ENCODE measurements around the gene HSPA2.
"Not testable (repeated sequence)": the region's sequence is repeated elsewhere in the genome, so short reads cannot be mapped to it uniquely, and the experiment has no call there.

HSPA2 gene

GRCh38 chr14:64562436-64562835 is 21.9 kb downstream of the HSPA2 start:
- DNase-seq (ENCODE audit: low spot score): no peak

DNA sequence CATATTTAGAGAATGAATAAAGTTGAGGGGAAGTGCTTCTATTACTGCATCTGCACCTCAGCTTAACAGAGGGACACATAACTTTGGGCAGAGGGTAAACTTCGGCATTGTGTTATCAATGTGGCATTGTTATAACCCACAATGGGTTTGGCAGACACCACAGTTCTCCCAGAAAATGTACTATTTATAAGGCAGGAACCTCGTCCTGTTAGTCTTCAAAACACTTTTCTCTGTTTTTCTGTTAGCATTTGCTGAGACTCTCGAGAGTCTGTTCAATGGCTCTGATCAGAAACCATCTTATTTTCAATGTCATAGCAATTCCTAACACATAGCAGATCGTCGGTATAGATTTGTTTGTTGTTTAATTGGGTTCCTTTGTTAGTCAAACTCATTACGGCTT is 23.2 kb downstream of the HSPA2 start:
- DNase-seq (ENCODE audit: low spot score): no peak

GRCh38 chr14:64566651-64567122 is 26.1 kb downstream of the HSPA2 start:
- no peak for DNase-seq (ENCODE audit: low spot score)

DNA sequence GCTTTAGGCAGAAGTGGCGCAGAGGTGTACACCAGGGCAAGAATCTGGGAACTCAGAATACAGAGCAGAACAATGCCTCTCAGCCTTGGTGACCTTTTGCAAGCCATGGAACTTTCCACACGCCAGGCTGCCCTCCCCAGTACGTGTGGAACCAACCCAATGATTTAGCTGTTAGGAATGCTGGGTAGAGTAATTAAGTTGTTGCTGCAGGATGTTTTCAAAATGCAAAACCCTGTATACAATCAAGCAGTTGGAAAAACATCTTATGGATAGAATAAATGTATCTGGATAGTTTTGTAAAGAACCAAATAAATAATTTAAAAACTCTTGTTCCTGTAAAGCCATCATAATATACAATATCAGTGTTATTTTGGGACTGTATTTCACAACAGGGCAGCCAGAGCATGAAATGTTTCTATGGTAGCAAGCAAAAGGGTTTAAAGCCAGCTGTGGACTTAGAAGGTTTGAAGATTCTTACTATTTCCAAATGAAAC is 28.6 kb downstream of the HSPA2 start:
- DNase-seq (ENCODE audit: low spot score): peak; percentile 59

GRCh38 chr14:64569646-64570045 is 29.1 kb downstream of the HSPA2 start:
- DNase-seq (ENCODE audit: low spot score): not testable (repeated sequence)

DNA sequence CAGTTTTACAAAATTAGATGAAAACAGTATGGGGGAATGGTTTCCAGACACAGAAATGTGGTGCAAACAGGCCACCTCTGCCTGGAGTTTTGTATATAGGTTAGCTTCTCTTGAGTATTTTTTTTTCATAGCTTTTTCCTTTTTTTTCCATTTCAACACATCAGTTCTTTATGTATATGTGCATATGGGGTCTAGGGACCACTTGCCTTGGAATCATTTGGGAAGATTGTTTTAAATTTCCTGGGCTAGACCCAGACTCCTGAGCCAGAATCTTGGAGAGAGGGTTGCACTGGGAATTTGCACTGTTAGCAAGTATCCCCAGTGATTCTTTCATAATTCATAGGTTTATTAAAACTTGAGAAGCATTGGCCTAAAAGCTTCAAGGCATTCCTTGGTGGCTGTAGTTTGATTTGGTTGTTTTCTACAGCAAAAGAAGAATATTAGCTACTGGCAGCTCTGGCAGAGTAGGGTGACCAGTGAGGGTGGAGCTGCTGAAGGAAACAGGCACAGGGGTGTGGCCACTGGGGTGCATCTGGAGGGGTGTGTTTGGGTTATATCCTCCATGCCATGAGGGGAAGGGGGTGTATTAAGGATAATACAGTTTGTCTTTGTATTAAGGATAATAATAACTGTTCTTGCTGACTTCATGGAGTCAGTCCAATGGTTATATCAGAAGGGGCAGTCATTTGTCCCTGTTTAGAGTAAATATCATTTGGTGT is 32.0 kb downstream of the HSPA2 start:
- no peak for DNase-seq (ENCODE audit: low spot score)

DNA sequence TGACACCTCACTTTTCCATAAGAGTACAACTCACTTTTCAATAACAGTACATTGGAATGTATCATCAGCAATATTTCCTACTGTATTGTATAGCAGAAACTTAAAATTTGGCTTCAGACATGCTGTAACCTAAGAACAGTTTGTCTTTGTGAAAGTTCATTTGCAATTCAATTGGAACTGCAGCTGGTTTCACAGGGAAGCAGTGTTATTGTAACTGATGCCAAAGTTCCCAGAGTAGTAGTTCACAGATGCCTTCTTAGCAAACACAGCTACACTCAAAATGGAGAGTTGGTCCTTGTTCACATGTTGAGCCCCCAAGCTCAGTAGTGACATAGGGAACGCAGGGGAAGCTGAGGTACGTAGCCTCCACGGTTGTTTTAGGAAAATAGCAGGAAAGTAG is 32.6 kb downstream of the HSPA2 start:
- DNase-seq (ENCODE audit: low spot score): no peak

- DNase-seq (ENCODE audit: low spot score): no peak
These were observed 34.0 kb downstream of the HSPA2 start for GRCh38 chr14:64574371-64575107.

DNA sequence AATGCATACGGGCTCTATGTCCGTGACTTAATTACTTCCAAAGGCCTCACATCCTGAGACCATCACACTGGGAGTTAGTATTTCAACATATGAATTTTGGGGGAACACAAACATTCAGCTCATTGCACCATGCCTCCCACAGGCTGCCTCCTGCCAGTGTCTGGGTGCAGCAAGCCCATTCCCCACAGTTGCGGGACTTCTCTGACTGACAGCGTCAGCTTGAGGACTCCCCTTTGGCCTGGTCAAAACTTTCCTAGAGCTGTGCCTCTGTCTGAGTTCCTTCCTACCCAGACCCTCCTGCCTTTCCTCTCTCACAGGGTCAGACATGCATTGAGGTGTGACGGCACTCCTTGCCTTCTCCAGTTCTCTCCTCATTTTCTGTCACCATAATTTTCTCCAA is 36.7 kb downstream of the HSPA2 start:
- DNase-seq (ENCODE audit: low spot score): no peak

GRCh38 chr14:64580467-64580866 is 39.9 kb downstream of the HSPA2 start:
- no peak for DNase-seq (ENCODE audit: low spot score)

GRCh38 chr14:64581363-64581762 is 40.8 kb downstream of the HSPA2 start:
- no peak for DNase-seq (ENCODE audit: low spot score)

GRCh38 chr14:64581817-64582216 is 41.3 kb downstream of the HSPA2 start:
- no peak for DNase-seq (ENCODE audit: low spot score)

DNA sequence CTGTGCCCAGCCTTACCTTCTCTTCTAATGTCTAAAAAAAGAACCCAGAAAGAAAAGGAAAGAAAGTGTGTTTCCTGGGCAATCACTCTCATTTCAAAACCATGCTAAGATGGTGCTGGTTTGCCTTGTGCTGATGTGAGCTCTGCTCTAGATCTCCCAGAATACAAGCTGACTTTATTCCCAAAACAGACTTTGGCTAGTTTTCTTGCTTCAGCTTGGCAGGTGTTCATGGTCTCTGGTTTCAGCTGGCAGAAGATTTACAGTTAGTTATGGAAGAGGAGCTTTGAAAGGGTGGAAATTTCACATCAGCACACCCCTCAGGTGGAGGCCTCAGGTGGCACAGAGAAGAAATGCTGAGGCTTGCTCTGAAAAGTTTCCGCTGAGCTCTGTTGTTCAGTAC is 43.6 kb downstream of the HSPA2 start:
- no peak for DNase-seq (ENCODE audit: low spot score)

DNA sequence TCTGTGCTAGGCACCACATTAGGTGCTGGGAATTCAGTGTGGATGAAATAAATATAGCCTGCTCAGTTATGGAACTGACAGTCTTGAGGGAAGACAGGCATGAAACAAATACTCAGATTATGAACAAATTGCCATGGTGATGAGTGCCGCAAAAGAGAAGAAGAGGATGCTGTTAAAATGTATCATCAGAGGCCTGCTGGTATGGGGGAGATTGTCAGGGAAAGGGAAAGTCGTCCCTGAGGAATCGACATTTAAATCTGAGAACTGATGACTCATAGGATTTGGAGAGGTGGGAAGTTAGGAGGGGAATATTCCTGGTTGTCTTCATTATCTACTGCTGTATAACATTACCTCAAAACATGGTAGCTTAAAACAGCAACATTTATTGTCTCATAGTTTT is 51.3 kb downstream of the HSPA2 start:
- DNase-seq (ENCODE audit: low spot score): no peak

All from kidney capillary endothelial cell (primary cell).